Lung (tissue), 12 donors: ENCODE results near the gene PDK2. TPM values are rescaled to one million over a fixed set of nuclear protein-coding genes. Genes with fewer than 3 reads are reported as not detected.

Source experiments
- ATAC-seq: fragments of 200-7000 bp; cut with Tn5 transposase; one replicate; pipeline ENCODE4 v1.9.1; 2020; ENCODE audit warnings: moderate number of reproducible peaks; ENCODE audit not compliant: insufficient read depth, low FRiP score
- DNase-seq, 3 donors: peaks; one replicate each; pipeline ENCODE4 v3.0.0-alpha.2; 2013 to 2017
- H3K27ac ChIP-seq, 2 donors: one replicate each; pipeline ENCODE4 v1.5.1; 2013; ENCODE audit warnings: mild to moderate bottlenecking in 2 of 2, moderate library complexity in 2 of 2, control low read depth in 1 of 2, inconsistent platforms in 1 of 2, low read depth in 1 of 2, low read length in 1 of 2
- H3K27me3 ChIP-seq, 3 donors: one replicate each; pipeline ENCODE4 v1.5.1; 2013; ENCODE audit warnings: low read length in 2 of 3; ENCODE audit not compliant: control insufficient read depth in 3 of 3, insufficient read depth in 3 of 3
- H3K36me3 ChIP-seq, 4 donors: one replicate each; pipeline ENCODE4 v1.5.1; 2013; ENCODE audit warnings: low read length in 4 of 4, mild to moderate bottlenecking in 1 of 4, moderate library complexity in 1 of 4; ENCODE audit not compliant: control insufficient read depth in 4 of 4, insufficient read depth in 4 of 4
- H3K4me1 ChIP-seq, 5 donors: one replicate each; pipeline ENCODE4 v1.5.1; 2013; ENCODE audit warnings: low read length in 5 of 5, mild to moderate bottlenecking in 2 of 5, moderate library complexity in 1 of 5; ENCODE audit not compliant: control insufficient read depth in 5 of 5, insufficient read depth in 5 of 5
- H3K4me3 ChIP-seq: one replicate; pipeline ENCODE4 v1.5.1; 2013; ENCODE audit warnings: mild to moderate bottlenecking, control low read depth, moderate library complexity
- H3K9ac ChIP-seq, 2 donors: one replicate each; pipeline ENCODE4 v1.5.1; 2013; ENCODE audit warnings: low read length in 2 of 2, control low read depth in 1 of 2; ENCODE audit not compliant: insufficient read depth in 1 of 2
- H3K9me3 ChIP-seq, 4 donors: one replicate each; pipeline ENCODE4 v1.5.1; 2013; ENCODE audit warnings: low read length in 3 of 4, mild to moderate bottlenecking in 1 of 4, moderate library complexity in 1 of 4; ENCODE audit not compliant: control insufficient read depth in 4 of 4, insufficient read depth in 3 of 4
- CTCF ChIP-seq: IDR thresholded peaks from 2 replicates; pipeline ENCODE4 v1.5.1; 2012; ENCODE audit warnings: mild to moderate bottlenecking; ENCODE audit errors: control extremely low read depth, extremely low read depth
- WGBS, 2 donors: extraction: QIAGEN DNeasy Blood & Tissue Kit; methylation state at CpG; one replicate each; pipeline ENCODE4 v1.1.7; 2013; 5-methylcytosine and 5-hydroxymethylcytosine counted together
- polyA plus RNA-seq, 2 donors: library from polyadenylated mRNA; stranded (reverse); fragments of 200-250 nt; gene quantifications; one replicate each; pipeline ENCODE4 v1.2.1, GENCODE V29; 2013
- total RNA-seq, 2 donors: library from RNA; depleted of rRNA in 1 of 2; stranded (reverse); fragments of >200 nt in 1 of 2; gene quantifications; one replicate each; pipeline ENCODE4 v1.2.1, GENCODE V29; 2014 to 2021
- donor health status: control.
- donor health status: control.
- donor health status: Bipolar disorder and iron deficiency.
- donor health status: healthy.
- donor health status: DM: yes; HTN: yes; CAD: no.

The PDK2 gene
- total and polyA plus RNA-seq, 4 donors: 10.0 to 27.8 (median 19.4) TPM

GRCh38 chr17:50123649-50124349 is 28.6 kb downstream of the PDK2 start:
- H3K9ac ChIP-seq: no peak overlapping the region

GRCh38 chr17:50125420-50125997 is 30.4 kb downstream of the PDK2 start:
- DNase-seq (no peak), ATAC-seq (no peak)
- Histone ChIP-seq H3K9ac (no peak overlapping the region), H3K27me3 (no peaks in the 10 kb centered on the region), H3K4me1 (peaks cover 0 to 13% (median 7%) of the 10 kb centered on the region in 5 donors), H3K4me3 (no peak overlapping the region), H3K36me3 (no peaks in the 10 kb centered on the region), H3K9me3 (no peaks in the 10 kb centered on the region), H3K27ac (no peak overlapping the region)
- WGBS, 2 donors: 92 to 96% methylated on average over 4 of the region's 4 CpGs
- no peak for TF ChIP-seq CTCF

More at GRCh38 chr17:50123649-50124349, 28.6 kb downstream of the PDK2 start:
- 54 to 70% methylated on average over 12 of the region's 12 CpGs for WGBS, 2 donors
- Histone ChIP-seq H3K9me3 (no peaks in the 10 kb centered on the region), H3K27ac (peak overlapping the region in 1 of 2 donors; percentile 51), H3K27me3 (no peaks in the 10 kb centered on the region), H3K4me3 (no peak overlapping the region), H3K36me3 (no peaks in the 10 kb centered on the region), H3K4me1 (peaks cover 0 to 13% (median 5%) of the 10 kb centered on the region in 5 donors)
- DNase-seq: peak in 1 of 3 donors; percentile 26
- no peak for TF ChIP-seq CTCF
- no peak for ATAC-seq

- Histone ChIP-seq H3K27me3 (no peaks in the 10 kb centered on the region), H3K9ac (no peak overlapping the region), H3K4me1 (peaks cover 0 to 17% (median 7%) of the 10 kb centered on the region in 5 donors), H3K27ac (peak overlapping the region in 1 of 2 donors; percentile 69), H3K36me3 (peaks cover 0 to 2% (median 0%) of the 10 kb centered on the region in 4 donors), H3K4me3 (no peak overlapping the region), H3K9me3 (no peaks in the 10 kb centered on the region)
- TF ChIP-seq CTCF: no peak
- ATAC-seq: no peak
- DNase-seq: no peak
- WGBS, 2 donors: 14 to 39% methylated on average over 6 of the region's 6 CpGs
Measured at GRCh38 chr17:50127697-50128361, 32.7 kb downstream of the PDK2 start.
